Measurements from ENCODE around the gene IL23R. TPM values are rescaled to one million over a fixed set of nuclear protein-coding genes. Genes with fewer than 3 reads are reported as not detected.

IL23R gene
- total and polyA plus RNA-seq, 2 donors (not counting 3 experiments of a cell fraction or from before 2014, with no cell fraction given) = not detected

- Histone ChIP-seq H3K79me2 (ENCODE audit: control insufficient read depth, insufficient read depth, low read length) (no peaks in the 10 kb centered on the region), H3K4me3 (replicated peaks in 1 of 3; ENCODE audit: insufficient read depth in 1 of 3, low read depth in 1 of 3, low read length in 3 of 3) (no peak overlapping the region), H3K27me3 (ENCODE audit: control insufficient read depth in 2 of 2, insufficient read depth in 2 of 2, low read length in 2 of 2) (peaks cover 4 to 26% of the 10 kb centered on the region in 2 experiments), H3K27ac (ENCODE audit: insufficient read depth, low read depth, low read length) (no peak overlapping the region), H3K9me1 (replicated peaks; ENCODE audit: control insufficient read depth, extremely low read depth, insufficient read depth, low read length) (no peaks in the 10 kb centered on the region), H2AFZ (ENCODE audit: low read depth, low read length) (no peak overlapping the region), H3K36me3 (ENCODE audit: control insufficient read depth in 2 of 2, extremely low read depth in 1 of 2, insufficient read depth in 2 of 2, low read length in 2 of 2) (no peaks in the 10 kb centered on the region), H3K4me2 (ENCODE audit: insufficient read depth, low read length) (no peak overlapping the region), H3K4me1 (ENCODE audit: control insufficient read depth, extremely low read depth, insufficient read depth, low read length) (no peaks in the 10 kb centered on the region), H4K20me1 (replicated peaks; ENCODE audit: control insufficient read depth, extremely low read depth, insufficient read depth, low read length) (no peaks in the 10 kb centered on the region), H3K9ac (replicated peaks; ENCODE audit: extremely low read depth, insufficient read depth, low read length) (no peak overlapping the region), H3K9me3 (replicated peaks; ENCODE audit: control insufficient read depth, insufficient read depth, low read length) (no peaks in the 10 kb centered on the region)
- dilution Hi-C loops (cut with MboI; ENCODE audit: extremely low pct_ligation_motif_present, low sequenced_read_pairs) (no loop called here), intact Hi-C loops (cut with micrococcal nuclease) (no loop called here)
- TF ChIP-seq MYC (IDR thresholded peaks at IDR 0.05; ENCODE audit: low read depth, low read length) = no peak
- TF ChIP-seq MAX (IDR thresholded peaks at IDR 0.05; ENCODE audit: insufficient read depth, insufficient read length) = no peak
- no peak for TF ChIP-seq EZH2 (IDR thresholded peaks at IDR 0.05; ENCODE audit: borderline replicate concordance, low read depth, low read length, severe bottlenecking)
- no peak for TF ChIP-seq GATA2 (IDR thresholded peaks at IDR 0.05; ENCODE audit: insufficient read depth, insufficient read length, low read depth, low read length)
- TF ChIP-seq POLR2AphosphoS5 (IDR thresholded peaks at IDR 0.05; ENCODE audit: insufficient read depth, low read depth, low read length) = no peak
- no peak for TF ChIP-seq FOS (IDR thresholded peaks at IDR 0.05; ENCODE audit: borderline replicate concordance, insufficient read depth, low read length)
- TF ChIP-seq POLR2A (IDR thresholded peaks at IDR 0.05; ENCODE audit: low read depth, low read length) = no peak
- no peak for TF ChIP-seq JUN (IDR thresholded peaks at IDR 0.05; ENCODE audit: borderline replicate concordance, insufficient read depth, insufficient read length, low read depth)
- no peak for TF ChIP-seq CTCF (IDR thresholded peaks at IDR 0.05; ENCODE audit: extremely low read depth in 1 of 2, insufficient read depth in 1 of 2, low read depth in 1 of 2, low read length in 2 of 2)
- ChIA-PET POLR2A (no interaction called here), CTCF (interaction anchor here (5.1 kb wide), 1 partner anchor 14 kb away, joined by 44 read pairs; no protein-coding TSS in a partner anchor)
- FAIRE-seq (no peak), DNase-seq (ENCODE audit: low read depth, low spot score) (no peak)
- no TSS peak for BruUV-seq (replicated peaks)
Measured at GRCh38 chr1:67227196-67227595, 60.9 kb downstream of the IL23R start.
